HL-60/S4 treated with retinoic acid at 250 ng/mL for 4 days and 3 days (cell line): ENCODE data around the gene ZNF732.
"Not testable (repeated sequence)": the region's sequence is repeated elsewhere in the genome, so short reads cannot be mapped to it uniquely, and the experiment has no call there.

Experiments used
- in situ Hi-C: fragments of 300-500 bp; cut with MboI; formaldehyde crosslinking; loops from 2 replicates; pipeline ENCODE4 v1.7.0; 2022; ENCODE audit warnings: low sequenced_read_pairs

Gene ZNF732

GRCh38 chr4:256492-256891 is 48.8 kb downstream of the ZNF732 start:
- in situ Hi-C loops, result no loop called here

DNA sequence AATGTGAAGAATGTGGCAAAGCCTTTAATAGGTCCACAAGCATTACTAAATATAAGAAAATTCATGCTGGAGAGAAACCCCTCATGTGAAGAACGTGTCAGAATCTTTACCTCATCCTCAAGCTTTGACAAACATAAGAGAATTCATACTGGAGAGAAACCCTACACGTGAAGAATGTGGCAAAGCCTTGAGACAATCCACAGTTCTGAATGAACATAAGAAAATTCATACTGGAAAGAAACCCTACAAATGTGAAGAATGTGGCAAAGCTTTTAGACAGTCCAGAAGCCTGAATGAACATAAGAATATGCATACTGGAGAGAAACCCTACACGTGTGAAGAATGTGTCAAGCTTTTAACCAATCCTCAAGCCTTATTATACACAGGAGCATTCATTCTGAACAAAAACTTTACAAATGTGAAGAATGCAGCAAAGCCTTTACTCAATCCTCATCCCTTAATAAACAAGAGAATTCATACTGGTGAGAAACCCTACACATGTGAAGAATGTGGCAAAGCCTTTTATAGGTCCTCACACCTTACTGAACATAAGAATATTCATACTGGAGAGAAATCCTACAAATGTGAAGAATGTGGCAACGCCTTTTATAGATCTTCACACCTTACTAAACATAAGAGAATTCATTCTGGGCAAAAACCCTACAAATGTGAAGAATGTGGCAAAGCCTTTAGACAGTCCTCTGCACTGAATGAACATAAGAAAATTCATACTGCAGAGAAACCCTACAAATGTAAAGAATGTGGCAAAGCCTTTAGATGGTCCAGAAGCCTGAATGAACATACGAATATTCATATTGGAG is 51.1 kb downstream of the ZNF732 start:
- in situ Hi-C loops, result no loop called here

GRCh38 chr4:252065-252601 is 53.1 kb downstream of the ZNF732 start:
- in situ Hi-C loops, result no loop called here

GRCh38 chr4:244471-244870 is 60.8 kb downstream of the ZNF732 start:
- in situ Hi-C loops, result no loop called here

GRCh38 chr4:243426-243825 is 61.8 kb downstream of the ZNF732 start:
- in situ Hi-C loops, result no loop called here

DNA sequence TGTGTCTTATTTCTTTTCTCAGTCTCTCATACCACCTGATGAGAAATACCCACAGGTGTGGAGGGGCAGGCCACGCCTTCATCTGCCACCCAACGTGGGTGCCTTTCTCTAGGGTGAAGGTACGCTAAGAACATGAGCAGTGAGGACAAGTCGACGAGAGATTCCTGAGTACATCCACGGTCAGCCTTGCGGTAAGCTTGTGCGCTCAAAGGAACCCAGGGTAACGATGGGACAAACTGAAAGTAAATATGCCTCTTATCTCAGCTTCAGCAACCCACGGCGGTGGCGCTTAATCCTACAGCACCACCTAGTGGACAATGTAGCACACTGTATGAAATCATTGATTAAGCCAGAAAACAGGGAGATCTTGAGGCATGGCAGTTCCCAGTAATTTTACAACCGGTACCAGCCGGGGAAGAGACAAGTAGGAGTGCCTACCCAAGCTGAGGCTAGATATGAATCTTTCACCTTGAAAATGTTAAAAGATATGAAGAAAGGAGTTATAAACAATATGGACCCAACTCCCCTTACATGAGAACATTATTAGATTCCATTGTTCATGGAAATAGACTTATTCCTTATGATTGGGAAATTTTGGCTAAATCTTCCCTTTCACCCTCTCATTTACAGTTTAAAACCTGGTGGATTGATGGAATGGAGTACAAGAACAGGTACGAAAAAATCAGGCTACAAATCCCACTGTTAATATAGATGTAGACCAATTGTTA is 63.0 kb downstream of the ZNF732 start:
- in situ Hi-C loops, result no loop called here

DNA sequence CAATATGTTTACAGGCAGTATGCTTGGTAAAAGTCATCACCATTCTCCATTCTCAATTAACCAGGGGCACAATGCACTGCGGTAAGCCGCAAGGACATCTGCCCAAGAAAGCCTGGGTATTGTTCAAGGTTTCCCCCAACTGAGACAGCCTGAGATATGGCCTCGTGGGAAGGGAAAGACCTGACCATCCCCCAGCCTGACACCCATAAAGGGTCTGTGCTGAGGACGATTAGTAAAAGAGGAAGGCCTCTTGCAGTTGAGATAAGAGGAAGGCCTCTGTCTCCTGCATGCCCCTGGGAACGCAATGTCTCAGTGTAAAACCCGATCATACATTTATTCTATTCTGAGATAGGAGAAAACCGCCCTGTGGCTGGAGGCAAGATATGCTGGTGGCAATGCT is 63.9 kb downstream of the ZNF732 start:
- in situ Hi-C loops, result not testable (repeated sequence)

DNA sequence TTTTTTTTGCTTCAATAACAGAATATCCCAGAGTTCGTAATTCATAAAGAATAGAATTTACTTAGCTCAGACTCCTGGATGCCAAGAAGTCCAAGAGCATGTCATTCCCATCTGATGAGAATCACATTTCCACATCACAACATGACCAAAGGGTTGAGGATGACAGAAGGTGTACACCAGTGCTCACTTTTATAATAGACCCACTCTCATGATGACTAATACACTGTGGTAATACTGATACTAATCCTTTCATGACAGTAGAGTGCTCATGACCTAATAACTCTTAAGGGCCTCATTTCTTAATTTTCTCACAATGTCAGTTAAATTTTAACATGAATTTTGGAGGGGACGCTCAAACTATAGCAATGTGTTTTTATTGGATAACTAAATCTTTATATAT is 69.2 kb downstream of the ZNF732 start:
- in situ Hi-C loops, result no loop called here

DNA sequence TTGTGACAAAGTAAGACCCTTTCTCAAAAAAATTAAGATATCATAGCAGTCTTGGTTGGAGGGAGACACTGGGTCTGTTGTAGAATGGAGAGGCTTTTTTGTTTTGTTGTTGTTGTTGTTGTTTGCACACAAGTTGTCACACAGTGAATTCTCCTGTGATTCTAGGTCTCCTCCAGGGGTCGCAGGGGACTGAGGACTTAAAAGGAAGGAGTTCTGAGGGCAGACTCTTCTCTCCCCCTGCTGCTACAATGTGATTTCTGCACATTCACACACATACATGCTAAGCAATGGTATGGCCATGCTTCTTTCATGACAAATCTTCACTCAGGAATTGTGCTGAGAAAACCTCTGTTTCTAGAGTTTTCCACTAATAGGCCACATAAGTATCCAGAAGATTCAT is 71.1 kb downstream of the ZNF732 start:
- in situ Hi-C loops, result no loop called here

DNA sequence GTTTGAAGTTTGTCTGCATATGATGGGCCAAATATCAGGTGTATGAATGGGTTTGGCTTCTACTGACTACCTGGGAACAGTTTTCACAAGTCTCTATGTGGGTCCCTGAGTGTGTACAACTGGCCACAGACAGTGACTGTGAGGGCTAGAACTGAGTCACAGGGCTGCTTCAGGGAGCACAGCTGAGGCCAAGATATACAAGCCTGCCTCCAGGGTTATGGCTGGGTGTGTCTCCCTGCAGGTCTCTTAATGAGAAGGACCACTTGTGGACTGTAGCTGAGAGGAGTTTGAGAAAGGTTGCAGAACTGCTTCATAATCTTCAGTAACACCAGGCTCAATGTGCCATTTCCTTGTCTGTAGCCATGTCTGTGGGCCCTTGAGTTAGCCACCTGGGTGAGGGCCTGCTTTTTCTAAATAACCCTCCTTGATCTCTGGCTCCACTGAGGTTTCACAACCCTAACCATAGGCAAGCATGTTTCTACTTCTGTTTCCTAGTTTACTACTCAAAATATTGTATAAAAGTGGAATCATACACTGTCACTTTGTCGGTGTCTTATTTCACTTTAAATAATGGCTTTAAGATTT is 81.3 kb downstream of the ZNF732 start:
- in situ Hi-C loops, result no loop called here
